Neuronal stem cell (in vitro differentiated cells): Measurements from ENCODE around the gene ZFP30.

ENCODE experiments used
- DNase-seq: peaks from one replicate; pipeline ENCODE4 v3.0.0-alpha.2; 2013; ENCODE audit warnings: low spot score
- H2AFZ ChIP-seq: one replicate; pipeline ENCODE4 v1.6.1; 2013; ENCODE audit warnings: mild to moderate bottlenecking, low read length, inconsistent platforms
- H2AK5ac ChIP-seq: 2 replicates; pipeline ENCODE4 v1.6.1; 2013; ENCODE audit warnings: low read depth, mild to moderate bottlenecking, inconsistent platforms, low read length, moderate library complexity, mixed read lengths
- H2BK120ac ChIP-seq: 2 replicates; pipeline ENCODE4 v1.6.1; 2013; ENCODE audit warnings: low read depth, mild to moderate bottlenecking, inconsistent platforms, low read length, moderate library complexity, mixed read lengths
- H2BK12ac ChIP-seq: one replicate; pipeline ENCODE4 v1.6.1; 2013; ENCODE audit warnings: low read length, inconsistent platforms
- H2BK15ac ChIP-seq: 2 replicates; pipeline ENCODE4 v1.6.1; 2013; ENCODE audit warnings: mild to moderate bottlenecking, low read length, inconsistent platforms, mixed read lengths
- H2BK5ac ChIP-seq: one replicate; pipeline ENCODE4 v1.6.1; 2013; ENCODE audit warnings: inconsistent platforms, mild to moderate bottlenecking, low read length, moderate library complexity
- H3K14ac ChIP-seq: one replicate; pipeline ENCODE4 v1.6.1; 2013; ENCODE audit warnings: low read length, inconsistent platforms
- H3K18ac ChIP-seq: 2 replicates; pipeline ENCODE4 v1.6.1; 2013; ENCODE audit warnings: low read length, inconsistent platforms
- H3K23ac ChIP-seq: 2 replicates; pipeline ENCODE4 v1.6.1; 2013; ENCODE audit warnings: low read depth, mild to moderate bottlenecking, mixed read lengths, low read length, inconsistent platforms; ENCODE audit not compliant: poor library complexity
- H3K27ac ChIP-seq: replicated peaks from 3 replicates; pipeline ENCODE4 v1.5.1; 2013; ENCODE audit warnings: low read length, inconsistent platforms
- H3K27me3 ChIP-seq, 3 experiments: 2 replicates each; pipeline ENCODE4 v1.6.1; 2013; ENCODE audit warnings: low read length in 3 of 3, mild to moderate bottlenecking in 2 of 3, inconsistent platforms in 1 of 3, low read depth in 1 of 3, mixed read lengths in 1 of 3, moderate library complexity in 1 of 3; ENCODE audit not compliant: control insufficient read depth in 3 of 3, insufficient read depth in 3 of 3
- H3K36me3 ChIP-seq, 2 donors: replicated peaks in 1 of 2; 2 replicates each; pipeline ENCODE4 v1.6.1; 2013; ENCODE audit warnings: low read length in 2 of 2; ENCODE audit not compliant: control insufficient read depth in 2 of 2, insufficient read depth in 2 of 2
- H3K4ac ChIP-seq: 2 replicates; pipeline ENCODE4 v1.6.1; 2013; ENCODE audit warnings: inconsistent platforms, mild to moderate bottlenecking, low read length, moderate library complexity
- H3K4me1 ChIP-seq, 2 donors: 1 replicate in 1 of 2; 2 replicates in 1 of 2; pipeline ENCODE4 v1.6.1; 2013; ENCODE audit warnings: low read length in 2 of 2, low read depth in 1 of 2; ENCODE audit not compliant: control insufficient read depth in 2 of 2, insufficient read depth in 1 of 2
- H3K4me2 ChIP-seq: one replicate; pipeline ENCODE4 v1.6.1; 2013; ENCODE audit warnings: mild to moderate bottlenecking, low read length, inconsistent platforms; ENCODE audit not compliant: insufficient read depth, poor library complexity, severe bottlenecking
- H3K4me3 ChIP-seq, 2 donors: 2 replicates each; pipeline ENCODE4 v1.5.1; 2013; ENCODE audit warnings: low read length in 2 of 2, mild to moderate bottlenecking in 2 of 2, inconsistent platforms in 1 of 2, moderate library complexity in 1 of 2
- H3K79me1 ChIP-seq: one replicate; pipeline ENCODE4 v1.6.1; 2013; ENCODE audit warnings: low read depth, mild to moderate bottlenecking, inconsistent platforms, low read length, moderate library complexity
- H3K9ac ChIP-seq: one replicate; pipeline ENCODE4 v1.6.1; 2013; ENCODE audit warnings: mild to moderate bottlenecking, low read depth, low read length, inconsistent platforms; ENCODE audit not compliant: poor library complexity
- H3K9me3 ChIP-seq, 2 donors: replicated peaks in 1 of 2; 2 replicates each; pipeline versions ENCODE3 to v1.6.1; 2013; ENCODE audit warnings: low read length in 2 of 2, mild to moderate bottlenecking in 2 of 2, inconsistent platforms in 1 of 2, low read depth in 1 of 2, mixed read lengths in 1 of 2, moderate library complexity in 1 of 2; ENCODE audit not compliant: control insufficient read depth in 2 of 2, insufficient read depth in 1 of 2
- H4K8ac ChIP-seq: one replicate; pipeline ENCODE4 v1.6.1; 2013; ENCODE audit warnings: low read depth, mild to moderate bottlenecking, inconsistent platforms, low read length, moderate library complexity
- H4K91ac ChIP-seq: one replicate; pipeline ENCODE4 v1.6.1; 2013; ENCODE audit warnings: low read length, low read depth, mild to moderate bottlenecking, inconsistent platforms; ENCODE audit not compliant: poor library complexity
- WGBS, 2 donors: extraction: QIAGEN DNeasy Blood & Tissue Kit; methylation state at CpG; one replicate each; pipeline ENCODE4 v1.1.7; 2013; ENCODE audit warnings: missing lambda C conversion rate in 2 of 2, mixed read lengths in 1 of 2; ENCODE audit not compliant: insufficient read length in 2 of 2, insufficient replicate concordance in 1 of 2; ENCODE audit errors: extremely low coverage in 2 of 2; 5-methylcytosine and 5-hydroxymethylcytosine counted together

Gene ZFP30

DNA sequence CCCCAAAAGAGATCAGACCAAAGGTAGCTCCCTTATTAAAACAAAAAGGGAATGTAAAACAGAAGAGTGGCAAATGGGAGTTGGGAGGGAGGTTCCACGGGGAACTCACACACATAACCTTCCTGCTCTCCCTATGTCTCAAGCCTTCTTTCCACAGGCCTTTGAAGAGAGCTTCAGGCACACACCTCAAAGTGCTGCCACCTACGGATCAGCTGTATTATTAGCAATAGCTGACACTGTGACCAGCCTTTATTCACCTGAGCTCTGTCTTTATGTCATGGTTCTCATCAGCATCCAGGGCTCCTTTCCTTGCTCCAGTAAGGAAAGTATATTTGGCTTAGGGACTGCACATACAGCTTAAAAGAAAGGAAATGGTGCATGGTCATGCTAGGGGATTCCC lies 71.9 kb downstream of the ZFP30 start:
- peaks cover 33 to 86% of the 10 kb centered on the region in 2 donors for H3K9me3 ChIP-seq
- no peak overlapping the region for H4K8ac ChIP-seq
- no peak overlapping the region for H3K4me3 ChIP-seq

DNA sequence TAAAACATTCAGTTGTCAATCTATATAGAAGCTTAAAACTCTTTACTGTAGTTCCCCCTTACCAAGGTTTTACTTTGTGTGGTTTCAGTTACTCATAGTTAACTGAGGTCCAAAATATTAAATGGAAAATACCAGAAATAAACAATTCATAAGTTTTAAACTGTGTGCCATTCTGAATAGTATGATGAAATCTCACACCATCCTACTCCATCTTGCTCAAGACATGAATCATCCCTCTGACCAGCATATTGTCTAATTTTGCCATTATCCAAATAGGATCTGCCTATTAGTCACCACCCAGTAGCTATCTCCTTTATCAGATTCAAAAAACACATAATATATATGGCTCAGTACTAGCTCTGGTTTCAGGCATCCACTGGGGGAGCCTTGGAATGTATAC lies 83.1 kb downstream of the ZFP30 start:
- no peak overlapping the region for H2BK12ac ChIP-seq
- no peak overlapping the region for H2BK15ac ChIP-seq
- H3K4ac ChIP-seq, result no peak overlapping the region

More for the DNA sequence above, 71.9 kb downstream of the ZFP30 start:
- H2AFZ ChIP-seq, result no peak overlapping the region
- no peak overlapping the region for H3K14ac ChIP-seq
- no peak overlapping the region for H3K4ac ChIP-seq
- H2BK15ac ChIP-seq, result no peak overlapping the region
- H3K9ac ChIP-seq, result no peak overlapping the region
- H2BK5ac ChIP-seq, result no peak overlapping the region
- H3K36me3 ChIP-seq, result peaks cover 21 to 57% of the 10 kb centered on the region in 2 donors
- H2BK120ac ChIP-seq, result no peak overlapping the region
- no peak overlapping the region for H3K4me2 ChIP-seq
- H3K27me3 ChIP-seq, result no peaks in the 10 kb centered on the region
- no peak overlapping the region for H3K18ac ChIP-seq
- no peak overlapping the region for H3K27ac ChIP-seq
- no peak for DNase-seq
- no peak overlapping the region for H2BK12ac ChIP-seq
- H4K91ac ChIP-seq, result no peak overlapping the region
- no peak overlapping the region for H2AK5ac ChIP-seq
- H3K79me1 ChIP-seq, result peaks cover 3% of the 10 kb centered on the region
- no CpG with 5 or more reads among the region's 2 CpGs for WGBS, 2 donors
- H3K4me1 ChIP-seq, result no peaks in the 10 kb centered on the region
- H3K23ac ChIP-seq, result no peak overlapping the region

DNA sequence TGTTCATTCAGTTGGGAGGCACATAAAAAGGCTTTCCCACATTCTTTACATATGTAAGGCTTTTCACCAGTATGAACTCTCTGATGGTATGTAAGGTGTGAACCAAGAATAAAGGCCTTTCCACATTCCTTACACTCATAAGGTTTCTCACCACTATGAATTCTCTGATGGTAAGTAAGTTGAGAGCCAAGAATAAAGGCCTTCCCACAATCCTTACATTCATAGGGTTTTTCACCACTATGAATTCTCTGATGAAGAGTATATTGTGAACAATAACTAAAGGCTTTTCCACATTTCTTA lies 89.9 kb downstream of the ZFP30 start:
- no peak overlapping the region for H4K8ac ChIP-seq
- no peak overlapping the region for H2AK5ac ChIP-seq
- no peak overlapping the region for H3K4me3 ChIP-seq
- no peak overlapping the region for H4K91ac ChIP-seq
- H3K4me1 ChIP-seq, result no peaks in the 10 kb centered on the region
- H3K23ac ChIP-seq, result no peak overlapping the region
- no peak overlapping the region for H3K27ac ChIP-seq
- no peak overlapping the region for H2BK5ac ChIP-seq
- H2BK15ac ChIP-seq, result no peak overlapping the region
- no peaks in the 10 kb centered on the region for H3K27me3 ChIP-seq
- DNase-seq, result no peak
- H3K18ac ChIP-seq, result no peak overlapping the region
- H2BK120ac ChIP-seq, result no peak overlapping the region
- H3K36me3 ChIP-seq, result peaks cover 4 to 14% of the 10 kb centered on the region in 2 donors
- H3K14ac ChIP-seq, result no peak overlapping the region
- no peak overlapping the region for H3K4ac ChIP-seq
- H2BK12ac ChIP-seq, result no peak overlapping the region
- no peaks in the 10 kb centered on the region for H3K79me1 ChIP-seq
- H3K4me2 ChIP-seq, result no peak overlapping the region
- H3K9ac ChIP-seq, result no peak overlapping the region
- no peak overlapping the region for H2AFZ ChIP-seq
- peaks cover 34 to 96% of the 10 kb centered on the region in 2 donors for H3K9me3 ChIP-seq

More for the DNA sequence above, 83.1 kb downstream of the ZFP30 start:
- Histone ChIP-seq H4K8ac (no peak overlapping the region), H3K4me3 (no peak overlapping the region), H3K18ac (no peak overlapping the region), H2BK5ac (no peak overlapping the region), H2BK120ac (no peak overlapping the region), H4K91ac (no peak overlapping the region), H3K79me1 (no peaks in the 10 kb centered on the region), H3K14ac (no peak overlapping the region), H3K4me2 (no peak overlapping the region), H2AFZ (no peak overlapping the region), H3K4me1 (no peaks in the 10 kb centered on the region), H3K36me3 (peaks cover 0 to 4% of the 10 kb centered on the region in 2 donors), H3K27me3 (no peaks in the 10 kb centered on the region), H3K27ac (no peak overlapping the region), H2AK5ac (no peak overlapping the region), H3K23ac (no peak overlapping the region), H3K9ac (no peak overlapping the region), H3K9me3 (peaks cover 18 to 75% of the 10 kb centered on the region in 2 donors)
- no peak for DNase-seq

DNA sequence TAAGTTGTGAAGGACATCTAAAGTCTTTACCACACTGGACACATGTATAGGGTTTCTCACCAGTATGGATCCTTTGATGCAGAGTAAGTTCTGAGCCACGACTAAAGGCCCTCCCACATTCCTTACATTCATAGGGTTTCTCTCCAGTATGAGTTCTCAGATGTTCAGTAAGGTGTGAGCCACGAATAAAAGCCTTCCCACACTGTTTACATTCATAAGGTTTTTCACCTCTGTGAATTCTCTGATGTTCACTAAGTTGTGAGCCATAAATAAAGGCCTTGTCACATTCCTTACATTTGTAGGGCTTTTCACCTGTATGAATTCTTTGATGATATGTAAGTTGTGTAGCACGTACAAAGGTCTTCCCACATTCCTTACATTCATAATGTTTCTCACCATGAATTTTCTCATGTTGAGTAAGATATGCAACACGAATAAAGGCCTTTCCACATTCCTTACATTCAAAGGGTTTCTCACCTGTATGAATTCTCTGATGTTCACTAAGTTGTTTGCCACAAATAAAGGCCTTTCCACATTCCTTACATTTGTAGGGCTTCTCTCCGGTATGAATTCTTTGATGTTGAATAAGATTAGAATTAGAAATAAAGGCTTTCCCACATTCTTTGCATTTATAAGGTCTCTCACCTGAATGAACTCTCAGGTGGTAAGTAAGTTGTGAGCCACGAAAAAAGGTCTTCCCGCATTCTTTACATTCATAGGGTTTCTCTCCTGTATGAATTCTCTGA lies 90.5 kb downstream of the ZFP30 start:
- Histone ChIP-seq H2AK5ac (no peak overlapping the region), H3K9me3 (peaks cover 30 to 93% of the 10 kb centered on the region in 2 donors)
- DNase-seq, result no peak

More for the DNA sequence above, 90.5 kb downstream of the ZFP30 start:
- WGBS, 2 donors, result no CpG with 5 or more reads among the region's 7 CpGs
- Histone ChIP-seq H2BK15ac (no peak overlapping the region), H3K18ac (no peak overlapping the region), H4K8ac (no peak overlapping the region), H2BK12ac (no peak overlapping the region), H2BK5ac (no peak overlapping the region), H2BK120ac (no peak overlapping the region), H3K79me1 (no peaks in the 10 kb centered on the region), H2AFZ (no peak overlapping the region), H3K4me2 (no peak overlapping the region), H3K9ac (no peak overlapping the region), H3K36me3 (peaks cover 4 to 14% of the 10 kb centered on the region in 2 donors), H3K14ac (no peak overlapping the region), H3K27ac (no peak overlapping the region), H3K4ac (no peak overlapping the region), H3K4me3 (no peak overlapping the region), H4K91ac (no peak overlapping the region), H3K23ac (no peak overlapping the region), H3K27me3 (no peaks in the 10 kb centered on the region), H3K4me1 (no peaks in the 10 kb centered on the region)
